Measurements from ENCODE around the gene CHCHD3. TPM values are rescaled to one million over a fixed set of nuclear protein-coding genes. Genes with fewer than 3 reads are reported as not detected.

The CHCHD3 gene
- total and polyA plus RNA-seq, 2 donors from 2014 or later = 53.9 to 77.3 TPM

DNA sequence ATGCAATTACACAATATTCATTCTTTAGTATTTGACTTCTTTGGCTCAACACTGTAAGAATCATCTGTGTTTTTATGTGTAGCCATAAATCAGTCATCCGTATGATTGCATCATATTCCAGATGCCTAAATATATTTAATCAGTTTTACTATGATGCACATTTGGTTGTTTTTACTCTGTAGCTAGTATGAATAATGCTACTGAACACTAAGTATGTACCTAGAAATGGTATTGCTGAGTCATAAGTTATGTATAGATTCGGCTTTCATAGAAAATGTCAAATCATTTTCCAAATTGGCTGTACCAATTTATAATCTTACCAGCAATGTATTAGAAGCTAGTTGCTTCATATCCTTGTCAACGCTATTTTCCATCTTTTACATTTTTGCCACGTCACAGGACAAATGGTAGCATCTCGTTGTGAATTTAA, 308.3 kb downstream of the CHCHD3 start:
- intact Hi-C loops (cut with DNase I) = no loop called here
- peaks cover 0 to 3% (median 2%) of the 10 kb centered on the region in 3 donors for H3K9me3 ChIP-seq (ENCODE audit: control insufficient read depth in 2 of 3, insufficient read depth in 1 of 3, low read length in 3 of 3)
- H3K4me1 ChIP-seq (ENCODE audit: control insufficient read depth in 2 of 3, insufficient read depth in 2 of 3, low read depth in 1 of 3, low read length in 3 of 3) = peaks cover 0 to 3% (median 0%) of the 10 kb centered on the region in 3 donors
- DNase-seq (no peak), FAIRE-seq (no peak)
- H3K9ac ChIP-seq (ENCODE audit: low read length in 3 of 3) = no peak overlapping the region
- H3K27ac ChIP-seq (ENCODE audit: low read depth in 2 of 2, low read length in 2 of 2) = no peak overlapping the region
- H3K4me3 ChIP-seq (ENCODE audit: low read length in 3 of 3) = no peak overlapping the region
- no peaks in the 10 kb centered on the region for H3K27me3 ChIP-seq (ENCODE audit: control insufficient read depth, insufficient read depth, low read length)
- TF ChIP-seq, protein P1, sequence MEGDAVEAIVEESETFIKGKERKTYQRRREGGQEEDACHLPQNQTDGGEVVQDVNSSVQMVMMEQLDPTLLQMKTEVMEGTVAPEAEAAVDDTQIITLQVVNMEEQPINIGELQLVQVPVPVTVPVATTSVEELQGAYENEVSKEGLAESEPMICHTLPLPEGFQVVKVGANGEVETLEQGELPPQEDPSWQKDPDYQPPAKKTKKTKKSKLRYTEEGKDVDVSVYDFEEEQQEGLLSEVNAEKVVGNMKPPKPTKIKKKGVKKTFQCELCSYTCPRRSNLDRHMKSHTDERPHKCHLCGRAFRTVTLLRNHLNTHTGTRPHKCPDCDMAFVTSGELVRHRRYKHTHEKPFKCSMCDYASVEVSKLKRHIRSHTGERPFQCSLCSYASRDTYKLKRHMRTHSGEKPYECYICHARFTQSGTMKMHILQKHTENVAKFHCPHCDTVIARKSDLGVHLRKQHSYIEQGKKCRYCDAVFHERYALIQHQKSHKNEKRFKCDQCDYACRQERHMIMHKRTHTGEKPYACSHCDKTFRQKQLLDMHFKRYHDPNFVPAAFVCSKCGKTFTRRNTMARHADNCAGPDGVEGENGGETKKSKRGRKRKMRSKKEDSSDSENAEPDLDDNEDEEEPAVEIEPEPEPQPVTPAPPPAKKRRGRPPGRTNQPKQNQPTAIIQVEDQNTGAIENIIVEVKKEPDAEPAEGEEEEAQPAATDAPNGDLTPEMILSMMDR (IDR thresholded peaks at IDR 0.05; ENCODE audit: borderline replicate concordance, extremely low read depth, insufficient read depth) = no peak
- H3K36me3 ChIP-seq (ENCODE audit: control insufficient read depth in 2 of 3, insufficient read depth in 3 of 3, low read length in 3 of 3) = no peaks in the 10 kb centered on the region

DNA sequence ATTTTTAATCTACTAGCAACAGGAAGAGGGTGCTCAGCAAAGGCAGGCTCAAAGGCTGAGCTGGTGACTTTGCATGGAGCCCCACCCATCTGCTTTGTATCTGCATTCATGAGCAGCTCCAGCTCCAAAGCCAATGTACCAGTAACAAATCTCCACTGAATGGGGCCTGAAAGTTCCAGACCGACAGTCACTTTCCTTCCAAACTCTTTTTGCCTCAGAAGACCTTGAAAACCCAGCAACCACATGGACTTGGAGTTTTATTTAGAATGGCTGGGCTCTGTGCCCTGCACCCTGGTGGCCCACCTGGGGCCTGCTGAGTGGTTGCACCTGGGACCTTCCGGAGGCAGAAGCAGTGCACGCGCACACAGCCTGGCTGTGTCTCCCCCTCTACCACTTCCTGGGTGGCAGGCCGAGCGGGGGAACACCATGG, 310.6 kb downstream of the CHCHD3 start:
- DNase-seq (no peak), FAIRE-seq (no peak)
- H3K27me3 ChIP-seq (ENCODE audit: control insufficient read depth, insufficient read depth, low read length) = no peaks in the 10 kb centered on the region
- no peaks in the 10 kb centered on the region for H3K36me3 ChIP-seq (ENCODE audit: control insufficient read depth in 2 of 3, insufficient read depth in 3 of 3, low read length in 3 of 3)
- intact Hi-C loops (cut with DNase I) = no loop called here
- H3K9me3 ChIP-seq (ENCODE audit: control insufficient read depth in 2 of 3, insufficient read depth in 1 of 3, low read length in 3 of 3) = peaks cover 0 to 3% (median 2%) of the 10 kb centered on the region in 3 donors
- H3K27ac ChIP-seq (ENCODE audit: low read depth in 2 of 2, low read length in 2 of 2) = no peak overlapping the region
- no peak overlapping the region for H3K9ac ChIP-seq (ENCODE audit: low read length in 3 of 3)
- TF ChIP-seq, protein P1 (IDR thresholded peaks at IDR 0.05; ENCODE audit: borderline replicate concordance, extremely low read depth, insufficient read depth) = no peak
- no peak overlapping the region for H3K4me3 ChIP-seq (ENCODE audit: low read length in 3 of 3)
- peaks cover 0 to 3% (median 0%) of the 10 kb centered on the region in 3 donors for H3K4me1 ChIP-seq (ENCODE audit: control insufficient read depth in 2 of 3, insufficient read depth in 2 of 3, low read depth in 1 of 3, low read length in 3 of 3)

DNA sequence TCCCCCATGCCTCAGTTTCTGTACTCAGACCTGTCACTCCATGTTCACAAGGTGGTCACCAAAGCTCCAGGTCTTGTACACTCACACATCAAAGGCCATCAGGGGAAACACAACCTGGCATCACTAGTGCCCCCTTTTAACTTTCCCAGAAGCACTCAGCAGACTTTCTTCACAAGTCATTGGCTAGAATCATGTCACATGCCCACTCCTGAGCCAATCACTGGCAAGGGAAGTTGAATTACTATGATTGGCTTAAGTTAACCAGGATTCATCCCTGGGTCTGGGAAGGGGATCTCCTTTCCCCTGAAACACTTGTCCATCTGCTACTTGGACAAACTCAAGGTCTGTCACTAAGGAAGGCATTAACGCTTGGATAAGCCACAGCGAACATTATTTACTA, 311.8 kb downstream of the CHCHD3 start:
- no peak overlapping the region for H3K27ac ChIP-seq (ENCODE audit: low read depth in 2 of 2, low read length in 2 of 2)
- peaks cover 0 to 3% (median 2%) of the 10 kb centered on the region in 3 donors for H3K9me3 ChIP-seq (ENCODE audit: control insufficient read depth in 2 of 3, insufficient read depth in 1 of 3, low read length in 3 of 3)
- no peak overlapping the region for H3K4me3 ChIP-seq (ENCODE audit: low read length in 3 of 3)
- H3K36me3 ChIP-seq (ENCODE audit: control insufficient read depth in 2 of 3, insufficient read depth in 3 of 3, low read length in 3 of 3) = no peaks in the 10 kb centered on the region
- DNase-seq (no peak), FAIRE-seq (no peak)
- TF ChIP-seq, protein P1 (IDR thresholded peaks at IDR 0.05; ENCODE audit: borderline replicate concordance, extremely low read depth, insufficient read depth) = no peak
- H3K9ac ChIP-seq (ENCODE audit: low read length in 3 of 3) = no peak overlapping the region
- H3K4me1 ChIP-seq (ENCODE audit: control insufficient read depth in 2 of 3, insufficient read depth in 2 of 3, low read depth in 1 of 3, low read length in 3 of 3) = no peaks in the 10 kb centered on the region
- no peaks in the 10 kb centered on the region for H3K27me3 ChIP-seq (ENCODE audit: control insufficient read depth, insufficient read depth, low read length)
- intact Hi-C loops (cut with DNase I) = no loop called here

DNA sequence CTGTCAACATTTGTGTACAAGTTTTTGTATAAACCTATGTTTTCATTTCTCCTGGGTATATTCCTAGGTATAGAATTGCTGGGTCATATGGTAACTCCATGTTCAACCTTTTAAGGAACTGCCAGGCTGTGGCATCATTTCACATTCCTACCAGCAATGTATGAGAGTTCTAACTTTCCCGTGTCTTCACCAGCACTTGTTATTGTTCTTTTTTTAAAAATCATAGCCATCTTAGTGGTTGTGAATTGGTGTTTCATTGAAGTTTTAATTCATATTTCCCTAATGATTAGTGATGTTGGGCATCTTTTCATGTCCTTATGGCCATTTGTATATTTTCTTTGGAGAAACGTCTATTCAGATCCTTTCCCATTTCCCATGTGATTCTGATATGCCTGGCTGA, 312.6 kb downstream of the CHCHD3 start:
- TF ChIP-seq, protein P1 (IDR thresholded peaks at IDR 0.05; ENCODE audit: borderline replicate concordance, extremely low read depth, insufficient read depth) = no peak
- peaks cover 0 to 3% (median 2%) of the 10 kb centered on the region in 3 donors for H3K9me3 ChIP-seq (ENCODE audit: control insufficient read depth in 2 of 3, insufficient read depth in 1 of 3, low read length in 3 of 3)
- intact Hi-C loops (cut with DNase I) = no loop called here
- DNase-seq = no peak
- no peak for FAIRE-seq
- H3K4me1 ChIP-seq (ENCODE audit: control insufficient read depth in 2 of 3, insufficient read depth in 2 of 3, low read depth in 1 of 3, low read length in 3 of 3) = no peaks in the 10 kb centered on the region
- no peaks in the 10 kb centered on the region for H3K27me3 ChIP-seq (ENCODE audit: control insufficient read depth, insufficient read depth, low read length)
- H3K9ac ChIP-seq (ENCODE audit: low read length in 3 of 3) = no peak overlapping the region
- no peaks in the 10 kb centered on the region for H3K36me3 ChIP-seq (ENCODE audit: control insufficient read depth in 2 of 3, insufficient read depth in 3 of 3, low read length in 3 of 3)
- no peak overlapping the region for H3K4me3 ChIP-seq (ENCODE audit: low read length in 3 of 3)
- no peak overlapping the region for H3K27ac ChIP-seq (ENCODE audit: low read depth in 2 of 2, low read length in 2 of 2)

Measured in kidney (tissue), 14 donors.